ENCODE measurements around the gene CAPN9.

The CAPN9 gene

DNA sequence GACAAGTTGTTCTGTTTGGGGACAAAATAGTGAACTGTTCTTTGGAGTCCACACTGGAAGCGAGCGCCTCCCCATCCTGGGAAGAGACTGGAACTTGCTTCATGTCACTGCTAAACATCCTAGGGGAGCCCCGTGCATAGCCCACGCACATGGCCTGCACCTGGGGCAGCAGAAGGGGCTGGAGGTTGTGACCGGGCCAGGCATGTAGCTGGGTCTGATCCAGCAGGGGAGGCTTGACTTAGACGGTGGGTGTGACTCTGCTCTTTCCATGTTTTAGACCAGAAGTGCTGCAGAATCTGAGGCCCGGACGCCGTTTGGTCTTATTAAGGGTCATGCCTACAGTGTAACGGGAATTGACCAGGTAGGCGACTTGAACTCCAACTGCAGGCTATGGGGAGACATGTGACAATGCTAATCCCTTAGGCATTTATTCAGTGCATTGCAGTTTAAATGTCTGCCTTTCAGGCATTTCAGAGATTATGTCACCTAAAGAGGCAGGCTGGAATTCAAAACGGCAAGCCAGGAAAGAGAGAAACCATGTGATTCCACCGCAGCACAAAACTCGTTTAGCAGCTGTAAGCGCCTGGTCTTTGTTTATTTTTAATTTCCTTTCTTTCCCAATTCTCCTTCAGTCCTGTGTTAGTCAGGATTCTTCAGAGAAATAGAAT is 21.8 kb downstream of the CAPN9 start:
- no peak for DNase-seq (ENCODE audit: low read depth)

DNA sequence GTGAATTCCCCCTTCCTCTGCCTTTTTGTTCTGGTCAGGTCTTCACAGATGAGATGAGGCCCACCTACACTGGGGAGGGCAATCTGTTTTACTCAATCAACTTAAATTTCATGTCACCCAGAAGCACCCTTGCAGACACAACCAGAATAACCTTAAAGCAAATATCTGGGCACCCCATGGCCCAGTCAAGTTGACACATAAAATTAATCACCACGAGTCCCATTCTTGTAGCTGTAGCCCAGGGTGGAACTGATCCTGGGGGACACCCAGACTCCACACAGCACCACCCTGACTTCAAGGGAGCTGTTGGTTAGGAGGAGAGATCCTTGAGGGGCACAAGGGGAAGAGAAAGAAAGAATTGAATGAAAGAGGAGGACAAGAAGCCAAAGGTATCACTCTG is 23.1 kb downstream of the CAPN9 start:
- no peak for DNase-seq (ENCODE audit: low read depth)

DNA sequence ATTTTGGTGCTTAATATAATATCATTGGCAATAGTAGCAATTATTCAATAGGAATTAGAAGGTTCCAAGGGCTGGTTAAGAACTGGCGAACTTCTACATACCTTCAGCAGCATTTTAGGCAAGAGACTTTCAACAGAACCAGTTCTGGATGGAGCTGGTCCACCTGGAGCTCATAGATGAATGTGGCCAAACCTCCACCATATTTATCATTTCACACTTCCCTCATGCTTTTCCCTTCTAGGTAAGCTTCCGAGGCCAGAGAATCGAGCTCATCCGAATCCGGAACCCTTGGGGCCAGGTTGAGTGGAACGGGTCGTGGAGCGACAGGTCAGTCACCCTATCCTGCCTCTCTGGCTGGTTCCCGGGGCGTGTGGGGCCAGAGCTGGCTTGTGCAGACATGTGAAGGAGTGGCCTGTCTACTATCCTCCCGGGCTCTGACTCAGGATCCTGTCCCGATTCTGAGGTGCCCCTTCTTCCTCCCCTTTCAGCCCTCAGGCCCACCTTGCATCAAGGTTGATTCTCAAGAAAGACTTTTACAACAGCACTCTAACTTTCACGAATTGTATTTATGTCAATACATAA is 24.7 kb downstream of the CAPN9 start:
- DNase-seq (ENCODE audit: low read depth), result no peak

DNA sequence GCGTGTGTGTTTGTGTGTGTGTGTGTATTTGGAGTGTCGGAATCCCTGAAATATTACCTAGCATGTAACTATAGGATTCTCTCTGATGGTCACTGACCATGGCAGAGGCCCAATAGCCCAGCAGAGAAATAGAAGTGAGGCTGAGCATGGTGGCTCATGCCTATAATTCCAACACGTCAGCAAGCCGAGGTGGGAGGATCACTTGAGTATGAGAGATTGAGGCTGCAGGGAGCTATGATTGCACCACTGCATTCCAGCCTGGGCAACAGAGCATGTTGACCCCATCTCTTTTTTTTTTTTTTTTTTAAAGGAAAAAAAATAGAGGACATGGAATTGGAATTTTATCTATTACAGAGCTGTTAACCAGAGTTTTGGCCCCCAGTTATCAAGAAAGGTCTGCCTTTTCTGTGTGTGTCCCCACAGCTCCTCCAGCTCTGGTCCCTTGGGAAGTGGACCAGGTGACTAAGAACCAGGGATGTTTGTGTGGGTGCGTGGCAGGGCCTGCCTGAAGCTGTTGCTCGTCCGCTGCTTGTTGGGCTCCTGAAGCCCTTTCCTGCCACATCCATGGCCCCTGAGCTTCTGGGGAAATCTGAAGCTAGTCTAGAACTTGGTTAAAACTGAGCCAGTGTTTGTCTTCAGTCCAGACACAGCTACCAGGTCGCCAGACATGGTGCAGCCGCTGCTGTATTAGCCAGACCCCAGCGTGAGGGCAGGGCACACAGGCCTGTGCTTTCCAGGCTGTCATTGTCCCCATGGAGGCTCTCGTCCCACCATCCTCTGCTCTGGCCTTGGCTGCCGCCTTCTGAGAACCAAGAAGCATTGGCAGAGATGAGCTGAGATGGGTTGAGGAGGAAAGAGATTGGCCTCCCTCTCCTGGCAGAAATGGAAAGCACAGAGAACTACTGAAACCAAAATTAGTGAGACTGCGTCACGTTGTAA is 25.5 kb downstream of the CAPN9 start:
- no peak for DNase-seq (ENCODE audit: low read depth)

DNA sequence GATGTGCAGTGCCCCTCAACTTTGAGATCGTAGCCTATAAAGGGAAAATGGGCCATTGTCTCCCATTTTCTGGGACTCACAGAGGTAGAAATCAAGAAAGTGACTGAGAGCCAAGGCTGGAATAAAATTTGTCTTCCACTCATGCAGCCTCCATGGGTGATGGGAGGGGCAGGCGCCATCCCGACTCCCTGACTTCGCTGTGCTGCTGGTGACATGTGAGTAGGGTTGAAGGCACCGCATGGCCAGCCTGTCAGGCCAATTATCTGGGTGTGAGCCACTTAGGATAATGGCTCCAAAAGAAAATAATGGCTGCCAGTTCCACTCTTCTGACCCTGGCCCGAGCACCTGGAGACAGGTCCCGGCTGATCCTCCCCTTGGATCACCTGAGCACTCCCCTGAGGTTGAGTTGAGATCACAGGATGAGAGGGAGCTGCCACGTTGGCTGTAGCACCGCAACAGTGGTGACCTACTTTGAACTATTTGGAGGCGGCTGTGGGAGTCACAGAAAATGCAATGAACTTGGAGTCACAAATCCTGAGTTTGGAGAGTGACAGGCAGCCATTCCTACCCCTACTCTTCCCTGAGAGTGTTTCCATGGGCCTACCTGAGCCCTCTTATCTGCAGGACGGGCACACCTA is 26.3 kb downstream of the CAPN9 start:
- no peak for DNase-seq (ENCODE audit: low read depth)

DNA sequence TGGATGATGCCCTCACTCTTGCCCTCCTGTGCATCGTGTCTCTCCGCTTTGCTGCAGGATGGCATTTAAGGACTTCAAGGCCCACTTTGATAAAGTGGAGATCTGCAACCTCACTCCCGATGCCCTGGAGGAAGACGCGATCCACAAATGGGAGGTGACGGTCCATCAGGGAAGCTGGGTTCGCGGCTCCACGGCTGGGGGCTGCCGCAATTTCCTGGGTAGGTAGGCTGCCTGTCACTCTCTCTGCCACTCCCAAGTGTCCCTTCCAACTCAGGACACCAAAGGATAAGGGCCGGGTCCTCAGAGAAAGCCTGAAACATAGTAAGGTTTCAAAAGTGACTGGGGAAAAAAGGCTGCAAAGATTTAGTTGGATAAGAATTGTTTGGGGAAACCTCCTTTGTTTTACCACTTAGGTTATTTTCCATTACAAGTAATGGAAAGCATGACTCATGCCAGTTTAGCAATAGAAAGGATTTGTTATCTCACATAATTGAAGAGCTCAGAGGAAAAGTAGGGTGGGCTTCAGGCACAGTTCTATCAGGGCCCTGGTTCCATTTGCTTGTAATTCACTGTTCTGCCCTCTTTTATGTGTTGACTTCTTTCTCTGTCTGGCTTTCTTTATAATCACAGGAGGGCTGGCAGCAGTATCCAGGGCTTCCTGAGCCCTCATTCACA is 31.9 kb downstream of the CAPN9 start:
- DNase-seq (ENCODE audit: low read depth), result no peak

DNA sequence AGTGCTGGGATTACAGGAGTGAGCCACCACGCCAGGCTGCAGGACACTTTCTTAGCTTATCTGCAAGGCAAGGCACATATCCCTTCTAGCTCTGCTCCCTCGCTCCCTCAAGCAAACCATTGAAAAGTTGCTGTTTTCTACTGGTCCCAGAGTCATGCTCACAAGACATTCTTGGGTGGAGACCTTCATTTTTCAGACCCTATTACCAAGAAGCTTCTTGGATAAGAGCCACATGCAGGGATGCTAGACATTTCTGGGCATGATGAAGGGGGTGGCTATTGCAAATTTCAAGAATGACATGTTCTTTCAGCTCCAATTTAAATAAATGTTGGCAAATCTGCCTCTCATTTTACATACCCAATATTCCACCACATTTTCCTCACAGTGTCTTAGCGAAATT is 33.9 kb downstream of the CAPN9 start:
- no peak for DNase-seq (ENCODE audit: low read depth)

DNA sequence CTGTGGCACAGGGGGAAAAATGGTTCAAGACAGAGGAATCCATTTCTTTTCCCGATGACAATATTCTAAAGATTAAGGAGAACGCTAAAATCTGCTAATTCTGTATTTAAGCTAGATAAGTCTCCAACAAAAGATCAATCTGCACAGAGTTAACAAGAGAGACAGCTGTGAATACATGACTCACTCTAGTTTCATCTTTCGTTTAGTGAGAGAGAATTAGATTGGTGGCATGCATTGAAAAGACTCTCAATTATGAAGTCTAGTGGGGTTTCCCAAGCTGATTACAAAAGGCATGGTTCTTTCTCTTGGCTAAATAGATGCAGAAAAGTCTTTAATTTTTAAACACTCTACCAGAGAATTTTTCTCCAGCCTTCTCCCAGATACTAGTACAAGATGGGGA is 34.4 kb downstream of the CAPN9 start:
- DNase-seq (ENCODE audit: low read depth), result no peak

DNA sequence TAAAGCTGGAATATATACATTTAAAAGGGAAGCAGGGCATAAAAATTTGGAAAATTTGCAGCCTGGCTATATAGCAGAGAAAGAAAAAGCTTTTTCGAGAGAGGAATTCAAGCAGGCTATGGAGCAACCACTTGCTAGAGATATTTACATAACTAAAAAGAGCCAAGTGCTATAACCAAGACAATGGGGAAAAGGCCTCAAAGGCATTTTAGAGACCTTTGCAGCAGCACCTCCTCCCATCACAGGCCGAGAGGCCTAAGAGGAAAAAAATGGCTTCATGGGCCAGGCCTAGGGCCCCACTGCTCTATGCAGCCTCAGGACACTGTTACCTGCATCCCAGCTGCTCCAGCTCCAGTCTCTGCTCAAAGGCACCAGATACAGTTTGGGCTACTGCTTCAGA is 37.0 kb downstream of the CAPN9 start:
- no peak for DNase-seq (ENCODE audit: low read depth)

DNA sequence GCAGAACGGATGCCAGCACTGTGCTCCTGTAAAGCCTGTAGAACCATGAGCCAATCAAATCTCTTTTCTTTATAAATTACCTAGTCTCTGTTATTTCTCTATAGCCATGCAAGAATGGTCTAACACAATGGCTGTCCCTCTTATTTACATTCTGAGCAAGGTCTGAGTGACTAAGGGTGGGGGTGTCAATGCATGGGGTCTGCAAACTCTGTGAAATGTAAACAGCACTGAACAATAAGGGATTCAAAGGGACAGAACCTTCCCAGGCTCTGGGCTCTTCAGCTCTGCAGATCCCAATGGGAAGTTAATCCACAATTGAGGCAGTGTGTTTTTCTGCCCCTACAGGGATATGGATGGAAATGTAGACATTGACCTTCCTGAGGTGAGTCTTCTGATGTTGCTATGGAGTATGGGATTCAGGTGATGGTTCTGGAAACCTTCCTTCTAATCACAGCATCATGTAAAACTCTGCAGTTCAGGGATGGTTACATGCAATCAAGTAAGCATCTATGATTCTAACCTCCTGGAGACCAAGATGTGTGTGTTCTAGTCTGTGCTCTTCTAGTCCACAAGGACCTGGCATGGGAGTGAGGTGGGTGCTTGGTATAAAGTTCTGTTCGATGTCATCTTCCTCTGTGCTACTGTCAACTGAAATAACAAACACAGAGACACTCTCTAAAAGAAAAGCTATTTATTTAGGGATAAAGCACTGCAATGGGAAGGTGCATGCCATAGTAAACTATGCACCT is 38.6 kb downstream of the CAPN9 start:
- no peak for DNase-seq (ENCODE audit: low read depth)

DNA sequence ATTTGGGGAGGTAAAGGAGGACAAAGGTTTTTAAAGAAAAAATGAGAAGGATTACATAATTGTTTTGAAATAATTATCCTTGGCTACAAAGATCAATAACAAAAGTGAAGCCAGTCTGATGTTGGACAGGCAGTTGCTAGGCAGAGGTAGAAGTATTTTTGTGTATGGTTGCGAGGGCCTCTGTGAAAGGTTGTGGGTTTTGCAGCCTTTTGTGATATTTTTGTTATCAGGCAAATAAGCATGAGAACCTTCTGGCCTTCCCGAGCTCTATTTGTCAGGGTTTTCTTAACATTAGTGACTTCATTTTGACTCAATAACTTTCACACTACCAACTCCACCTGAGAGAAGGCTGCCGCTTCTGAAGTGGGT is 39.2 kb downstream of the CAPN9 start:
- DNase-seq (ENCODE audit: low read depth), result no peak

DNA sequence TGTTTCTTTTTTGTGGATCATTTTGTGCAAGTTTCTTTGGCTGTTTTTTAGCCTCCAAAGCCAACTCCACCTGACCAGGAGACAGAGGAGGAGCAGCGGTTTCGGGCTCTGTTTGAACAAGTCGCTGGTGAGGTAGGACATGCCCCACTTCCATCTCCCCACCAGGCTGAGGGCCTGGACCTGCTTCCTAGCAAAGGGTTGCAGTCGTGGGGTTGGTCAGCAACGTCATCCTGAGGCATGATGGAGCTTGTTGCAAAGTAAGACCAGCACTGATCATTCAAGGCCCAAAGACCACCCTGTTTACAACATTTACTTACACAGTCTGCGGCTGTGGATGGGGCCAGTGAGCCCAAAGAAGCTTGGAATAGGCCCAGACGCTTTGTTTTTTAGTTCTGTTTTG is 40.3 kb downstream of the CAPN9 start:
- DNase-seq (ENCODE audit: low read depth), result no peak

DNA sequence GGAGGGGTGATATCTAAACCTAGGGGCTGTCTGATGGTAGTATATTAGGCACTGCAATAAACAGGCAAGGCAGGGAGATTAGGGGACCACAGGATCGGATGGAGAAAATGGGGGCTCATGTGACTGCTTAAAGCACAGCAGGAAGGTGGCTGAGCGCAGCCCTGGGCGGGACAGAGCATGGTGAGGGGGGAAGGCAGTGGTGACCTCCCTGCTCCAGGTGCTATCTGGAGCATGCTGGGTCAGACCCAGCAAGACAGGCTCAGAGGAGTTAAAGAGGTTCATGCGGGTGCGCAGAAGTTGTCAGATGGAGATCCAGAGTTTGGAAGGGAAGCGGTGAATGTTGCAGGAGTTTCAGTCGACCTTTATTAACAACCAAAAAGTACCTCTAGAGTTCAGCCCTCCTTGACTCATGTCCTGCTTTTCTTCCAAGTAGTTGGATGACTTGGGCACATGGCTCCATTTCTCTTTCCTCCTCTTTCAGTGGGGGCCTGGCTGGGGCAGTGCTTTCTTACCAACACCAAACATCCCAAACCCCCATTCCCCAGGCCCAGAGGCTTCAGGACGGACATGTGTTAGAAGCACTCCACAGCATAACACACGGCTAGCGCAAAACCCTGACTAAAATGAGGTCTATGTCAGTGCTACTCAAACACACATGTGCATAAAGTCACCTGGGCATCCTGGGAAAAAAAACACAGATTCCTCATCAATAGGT is 41.5 kb downstream of the CAPN9 start:
- DNase-seq (ENCODE audit: low read depth), result no peak

DNA sequence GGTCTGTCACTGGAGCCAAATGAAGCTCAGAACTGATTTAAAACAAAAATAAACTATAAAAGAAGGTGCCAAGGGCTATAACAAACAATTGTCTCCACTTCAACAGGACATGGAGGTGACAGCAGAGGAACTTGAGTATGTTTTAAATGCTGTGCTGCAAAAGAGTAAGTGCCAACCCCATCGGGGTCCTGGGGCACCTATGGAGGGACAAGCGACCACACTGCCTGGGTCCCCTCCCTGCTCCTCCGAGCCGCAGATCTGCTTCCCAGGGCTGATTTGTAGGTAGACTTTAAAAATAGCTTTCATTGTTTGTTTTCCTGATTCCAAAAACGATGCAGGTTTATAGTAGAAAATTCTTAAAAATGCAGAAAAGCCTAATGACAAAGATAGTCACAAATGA is 42.8 kb downstream of the CAPN9 start:
- no peak for DNase-seq (ENCODE audit: low read depth)

DNA sequence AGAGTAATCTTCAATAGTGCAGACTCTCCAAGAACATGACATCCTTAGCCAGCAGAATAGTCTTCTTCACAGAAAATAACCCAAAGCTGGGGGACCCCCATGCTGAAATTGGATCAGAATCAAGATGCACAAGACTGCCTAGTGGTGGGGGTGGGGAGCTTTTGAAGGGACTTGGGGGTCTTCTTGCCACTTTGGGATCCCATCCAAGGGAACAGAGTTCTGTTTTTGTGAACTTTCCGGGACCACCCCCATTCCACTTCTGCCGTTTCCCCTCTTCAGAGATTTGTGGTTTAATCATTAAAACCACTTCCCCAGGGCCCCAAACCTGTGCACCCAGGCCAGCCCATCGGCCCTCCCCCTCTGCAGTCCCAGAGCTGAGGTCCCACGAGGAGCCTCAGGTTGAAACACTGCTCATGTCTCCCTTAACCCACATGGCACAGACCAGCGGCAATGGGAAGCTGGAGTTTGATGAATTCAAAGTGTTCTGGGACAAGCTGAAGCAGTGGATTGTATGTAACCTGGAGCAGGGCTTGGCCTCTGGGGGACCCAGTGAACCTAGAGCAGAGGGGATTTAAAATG is 44.9 kb downstream of the CAPN9 start:
- DNase-seq (ENCODE audit: low read depth), result no peak

DNA sequence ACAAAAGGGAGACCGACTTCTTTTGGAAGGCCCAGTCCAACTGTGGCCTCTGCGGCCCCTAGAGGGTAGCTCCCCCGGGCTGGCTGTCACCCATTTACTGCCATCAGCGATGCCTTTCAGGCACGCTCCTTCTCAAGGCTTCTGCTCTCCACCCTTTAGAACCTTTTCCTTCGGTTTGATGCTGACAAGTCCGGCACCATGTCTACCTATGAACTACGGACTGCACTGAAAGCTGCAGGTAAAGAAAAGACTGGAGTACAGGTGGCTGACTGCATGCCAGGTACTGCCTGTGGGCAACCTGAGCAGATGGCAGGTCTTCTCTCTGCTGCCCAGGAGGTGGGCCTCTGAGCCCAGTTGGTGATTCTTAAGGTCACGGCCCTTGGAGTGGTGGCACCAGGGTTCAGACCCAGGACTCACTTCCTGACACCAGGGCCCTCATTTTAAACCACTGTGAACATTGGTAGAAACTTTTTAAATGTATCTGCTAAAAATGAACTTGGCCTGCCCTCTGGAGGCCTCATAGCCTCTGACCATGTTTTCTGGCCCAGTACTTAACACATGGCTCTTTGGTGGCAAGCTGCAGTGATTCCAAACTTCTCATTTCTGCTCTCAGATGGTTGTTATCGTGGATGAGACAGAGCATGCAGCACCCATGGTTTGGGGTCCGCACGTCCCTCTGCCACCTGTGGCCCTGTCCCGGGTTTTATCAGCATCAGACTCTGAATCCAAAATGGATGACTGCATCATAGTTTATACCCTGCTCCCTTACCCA is 45.7 kb downstream of the CAPN9 start:
- DNase-seq (ENCODE audit: low read depth), result no peak

DNA sequence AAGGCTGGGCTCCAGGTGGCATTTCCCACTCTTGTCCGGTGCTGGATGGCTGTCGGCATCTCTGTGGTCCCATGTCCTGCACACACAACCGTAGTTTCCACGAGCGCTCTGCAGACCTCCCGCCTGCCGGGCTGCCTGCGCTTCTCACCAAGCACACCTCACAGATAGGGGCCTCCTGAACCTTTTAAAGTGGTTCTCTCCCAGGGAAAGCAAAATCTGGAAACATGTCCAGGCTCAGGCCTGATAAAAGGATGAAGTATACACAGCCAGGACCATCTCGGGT is 46.2 kb downstream of the CAPN9 start:
- no peak for DNase-seq (ENCODE audit: low read depth)

DNA sequence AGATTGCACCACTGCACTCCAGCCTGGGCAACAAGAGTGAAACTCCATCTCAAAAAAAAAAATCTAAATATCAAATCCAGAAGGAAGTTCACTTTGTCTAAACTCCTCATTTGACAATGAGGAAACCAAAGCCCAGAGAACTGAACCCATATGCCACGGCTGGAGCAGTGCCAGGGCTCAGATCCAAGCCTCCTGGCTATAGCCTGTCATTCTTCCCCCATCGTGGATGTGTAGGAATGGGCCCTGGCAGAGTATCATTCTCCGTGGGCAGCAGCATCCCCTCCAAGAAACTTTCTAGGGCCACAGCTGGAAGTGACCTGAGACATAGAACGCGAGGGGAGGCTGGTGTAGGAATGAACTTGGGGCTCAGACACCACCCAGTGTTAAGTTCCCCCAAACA is 47.2 kb downstream of the CAPN9 start:
- DNase-seq (ENCODE audit: low read depth), result no peak

DNA sequence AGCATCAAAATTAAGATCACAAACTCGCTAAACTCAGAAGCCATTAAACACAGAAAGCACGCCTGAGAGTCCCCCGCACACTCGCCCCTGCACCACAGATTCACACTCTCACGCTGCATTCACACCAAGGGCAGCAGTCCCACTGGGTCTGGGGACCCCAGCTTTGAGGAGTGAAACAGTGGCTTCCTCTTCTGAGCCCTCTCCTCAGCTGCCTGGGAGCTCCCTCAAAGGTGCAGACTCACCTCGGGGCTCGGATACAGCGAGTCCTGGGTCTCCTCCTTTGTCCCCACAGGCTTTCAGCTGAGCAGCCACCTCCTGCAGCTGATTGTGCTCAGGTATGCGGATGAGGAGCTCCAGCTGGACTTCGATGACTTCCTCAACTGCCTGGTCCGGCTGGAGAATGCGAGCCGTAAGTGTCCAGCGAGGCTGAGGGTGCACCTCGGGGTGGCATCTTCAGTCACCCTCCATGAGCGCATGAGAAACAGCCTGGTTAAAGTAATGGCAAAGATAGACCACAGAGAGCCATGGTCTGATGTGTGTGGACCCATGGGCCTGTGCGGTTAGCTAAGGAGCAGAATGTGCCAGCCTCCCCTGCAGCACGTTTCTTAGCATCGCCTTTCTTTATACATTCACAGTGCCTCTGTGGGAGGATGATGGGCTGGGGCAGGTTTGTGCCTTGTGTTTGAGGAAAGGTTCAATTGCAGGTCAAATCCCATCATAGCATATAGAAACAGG is 47.9 kb downstream of the CAPN9 start:
- no peak for DNase-seq (ENCODE audit: low read depth)
